Activated T-cell treated with anti-CD3 and anti-CD28 coated beads, Interleukin-2, amount 50 U/mL, for 1 hour (primary cell): ENCODE measurements around the gene KCNT1.

Experiments used
- DNase-seq: peaks from one replicate; pipeline ENCODE4 v3.0.0-alpha.2; 2020

The KCNT1 gene

DNA sequence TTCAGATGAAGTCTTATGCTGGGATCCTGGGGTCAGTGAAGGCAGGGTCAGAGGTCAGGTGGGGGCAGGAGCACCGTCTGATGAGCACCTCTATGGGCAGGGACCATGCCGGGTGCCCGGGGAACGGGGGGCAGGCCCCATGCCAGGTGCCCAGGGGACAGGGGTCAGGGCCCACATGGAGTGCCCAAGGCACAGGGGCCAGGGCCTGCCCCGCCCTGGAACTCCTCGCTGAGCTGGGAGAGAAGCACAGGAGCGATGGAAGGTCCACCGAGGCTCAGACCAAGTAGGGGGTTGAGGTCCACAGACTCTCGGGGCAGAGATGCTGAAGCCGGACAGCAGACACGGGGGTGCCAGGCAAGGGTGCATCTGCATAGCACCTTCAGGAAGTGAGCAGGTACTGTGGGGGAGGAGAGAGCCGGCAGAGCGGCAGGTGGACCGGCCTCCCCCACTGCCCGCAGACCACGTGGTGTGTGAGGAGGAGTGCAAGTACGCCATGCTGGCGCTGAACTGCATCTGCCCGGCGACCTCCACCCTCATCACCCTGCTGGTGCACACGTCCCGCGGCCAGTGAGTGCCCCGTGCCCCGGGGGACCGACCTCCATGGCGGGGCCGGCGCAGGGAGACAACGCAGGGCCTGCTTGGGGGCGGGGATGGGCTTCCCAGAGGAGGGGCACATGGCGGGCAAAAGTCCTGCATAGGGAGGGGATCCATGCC lies 67.7 kb downstream of the KCNT1 start:
- no peak for DNase-seq

DNA sequence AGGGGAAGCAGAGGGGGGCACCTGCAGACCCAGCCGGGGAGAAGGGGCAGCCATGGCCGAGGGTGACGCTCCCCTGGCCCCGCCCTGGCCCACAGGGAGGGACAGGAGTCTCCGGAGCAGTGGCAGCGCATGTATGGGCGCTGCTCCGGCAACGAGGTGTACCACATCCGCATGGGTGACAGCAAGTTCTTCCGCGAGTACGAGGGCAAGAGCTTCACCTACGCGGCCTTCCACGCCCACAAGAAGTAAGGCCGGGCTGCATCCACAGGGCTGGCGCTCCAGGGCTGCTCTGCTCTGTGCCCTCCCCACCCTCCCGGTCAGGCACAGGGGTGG lies 68.2 kb downstream of the KCNT1 start:
- no peak for DNase-seq

DNA sequence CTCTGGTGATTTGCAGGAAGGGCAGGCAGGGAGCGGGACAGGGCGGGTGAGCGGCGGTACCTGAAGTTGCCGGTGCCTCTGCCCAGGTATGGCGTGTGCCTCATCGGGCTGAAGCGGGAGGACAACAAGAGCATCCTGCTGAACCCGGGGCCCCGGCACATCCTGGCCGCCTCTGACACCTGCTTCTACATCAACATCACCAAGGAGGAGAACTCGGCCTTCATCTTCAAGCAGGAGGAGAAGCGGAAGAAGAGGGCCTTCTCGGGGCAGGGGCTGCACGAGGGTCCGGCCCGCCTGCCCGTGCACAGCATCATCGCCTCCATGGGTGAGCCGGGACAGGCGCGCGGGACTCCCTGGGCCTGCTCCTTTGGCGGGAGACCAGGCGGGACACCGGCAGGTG lies 68.8 kb downstream of the KCNT1 start:
- DNase-seq, result no peak

DNA sequence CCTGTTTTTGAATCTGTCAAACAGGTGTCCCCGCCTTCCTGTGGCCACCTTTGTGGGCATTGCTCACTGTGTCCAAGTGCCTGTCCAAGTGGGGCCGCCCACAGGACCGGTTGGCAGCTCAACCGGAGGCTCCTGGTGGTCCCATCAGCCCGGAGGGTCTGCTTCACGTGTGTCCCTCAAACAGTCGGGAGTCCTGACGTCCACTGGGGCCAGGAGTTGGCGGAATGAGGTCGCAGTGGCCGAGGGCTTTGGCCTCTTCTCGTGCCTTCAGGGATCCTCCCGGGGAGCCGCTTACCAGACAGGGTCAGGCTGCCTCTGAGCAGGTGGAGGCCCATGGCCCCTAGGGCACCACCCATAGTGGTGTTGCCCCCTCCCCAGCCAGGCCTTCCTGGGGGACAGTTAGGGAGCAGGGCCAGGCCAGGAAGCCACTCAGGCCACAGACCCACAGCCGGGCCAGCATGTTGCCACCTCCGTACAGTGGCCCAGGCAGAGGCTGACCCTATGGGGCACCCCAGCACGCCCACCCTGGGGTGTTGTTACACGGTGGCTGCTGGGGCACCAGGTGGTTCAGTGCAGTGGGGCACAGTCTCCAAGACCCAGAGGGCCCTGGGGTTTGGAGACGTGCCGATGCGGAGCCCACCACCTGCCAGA lies 69.5 kb downstream of the KCNT1 start:
- DNase-seq, result no peak

DNA sequence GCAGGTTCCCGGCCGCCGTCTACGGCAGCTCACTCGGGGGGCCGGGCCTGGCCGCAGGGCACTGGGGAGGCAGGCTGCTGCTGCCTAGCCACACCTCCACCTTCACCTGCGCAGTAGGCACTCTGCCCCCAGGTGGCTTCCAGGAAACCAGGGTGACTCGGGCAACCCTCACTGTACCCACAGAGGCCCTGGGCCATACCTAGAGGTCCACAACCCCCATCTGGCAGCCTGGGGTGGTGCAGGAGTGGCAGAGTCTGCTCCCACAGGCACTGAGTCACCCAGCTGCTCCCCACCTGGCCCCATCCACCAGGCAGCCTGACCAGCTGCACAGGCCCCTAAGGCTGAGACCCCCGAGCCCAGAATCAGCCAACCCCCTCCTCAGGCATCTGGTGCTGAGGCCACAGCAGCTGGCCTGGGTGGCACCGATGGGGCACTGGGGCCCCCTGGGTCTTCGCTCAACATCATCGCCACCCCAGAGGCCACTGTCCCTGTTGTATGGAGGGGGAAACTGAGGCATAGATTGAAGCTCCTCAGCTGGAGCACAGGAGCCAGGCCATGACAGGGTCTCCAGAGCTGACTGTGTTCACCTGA lies 70.2 kb downstream of the KCNT1 start:
- no peak for DNase-seq

DNA sequence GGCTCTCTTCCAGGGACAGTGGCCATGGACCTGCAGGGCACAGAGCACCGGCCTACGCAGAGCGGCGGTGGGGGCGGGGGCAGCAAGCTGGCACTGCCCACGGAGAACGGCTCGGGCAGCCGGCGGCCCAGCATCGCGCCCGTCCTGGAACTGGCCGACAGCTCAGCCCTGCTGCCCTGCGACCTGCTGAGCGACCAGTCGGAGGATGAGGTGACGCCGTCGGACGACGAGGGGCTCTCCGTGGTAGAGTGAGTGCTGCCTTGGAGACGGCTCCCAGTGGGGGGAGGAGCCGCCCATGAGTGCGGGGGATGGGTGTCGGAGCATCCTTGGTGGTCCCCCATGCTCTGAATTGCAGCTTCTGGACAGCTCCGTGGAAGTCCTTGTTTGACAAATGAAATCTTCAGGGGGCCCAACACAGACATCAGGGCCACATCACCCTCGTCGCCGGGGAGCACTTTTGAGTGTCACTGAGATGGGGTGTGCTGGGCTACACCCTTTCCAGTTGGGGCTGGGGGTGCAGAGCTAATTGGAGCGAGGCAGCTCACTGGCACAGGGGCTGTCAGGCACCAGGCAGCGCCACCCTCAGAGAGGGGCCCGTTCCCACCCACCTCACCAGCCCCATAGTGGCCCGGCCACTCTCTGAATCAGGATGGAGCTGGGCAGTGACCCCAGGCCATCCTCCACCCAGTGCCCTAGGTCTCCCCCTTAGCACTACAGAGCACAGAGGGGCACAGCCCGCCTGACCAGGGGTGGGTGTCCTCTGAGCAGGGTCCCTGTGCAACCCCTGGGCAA lies 70.9 kb downstream of the KCNT1 start:
- DNase-seq, result no peak

DNA sequence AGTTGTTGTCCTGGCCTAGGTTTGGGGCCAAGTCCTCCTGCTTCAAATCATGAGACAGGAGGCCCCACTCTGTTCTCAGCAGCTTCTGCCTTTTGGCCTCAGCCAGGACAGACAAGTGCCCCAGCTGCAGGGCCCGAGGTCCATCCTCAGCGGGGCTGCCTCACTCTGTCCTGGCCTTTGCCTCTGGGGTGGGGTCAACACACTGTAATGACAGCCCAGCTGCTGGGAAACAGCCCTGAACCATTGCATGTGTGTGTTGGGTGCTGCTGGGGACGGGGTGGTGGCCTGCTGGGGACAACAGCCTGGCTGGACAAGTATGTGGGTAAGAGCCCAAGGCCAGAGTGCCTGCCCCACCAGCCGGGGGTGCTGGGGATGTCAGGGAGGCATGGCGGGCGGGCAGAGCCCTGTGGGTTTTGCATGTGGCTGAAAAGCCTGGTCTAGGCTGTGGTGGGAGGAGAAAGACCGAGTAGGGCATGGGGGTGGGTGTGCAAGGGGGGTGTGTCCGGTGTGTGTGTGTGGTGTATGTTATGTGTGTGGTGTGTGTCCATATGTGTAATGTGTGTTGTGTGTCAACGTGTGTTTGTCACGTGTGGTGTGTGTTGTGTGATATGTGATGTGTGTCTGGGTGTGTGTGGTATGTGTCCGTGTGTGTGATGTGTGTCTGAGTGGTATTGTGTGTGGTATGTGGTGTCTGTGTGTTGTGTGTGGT lies 71.7 kb downstream of the KCNT1 start:
- DNase-seq, result no peak

DNA sequence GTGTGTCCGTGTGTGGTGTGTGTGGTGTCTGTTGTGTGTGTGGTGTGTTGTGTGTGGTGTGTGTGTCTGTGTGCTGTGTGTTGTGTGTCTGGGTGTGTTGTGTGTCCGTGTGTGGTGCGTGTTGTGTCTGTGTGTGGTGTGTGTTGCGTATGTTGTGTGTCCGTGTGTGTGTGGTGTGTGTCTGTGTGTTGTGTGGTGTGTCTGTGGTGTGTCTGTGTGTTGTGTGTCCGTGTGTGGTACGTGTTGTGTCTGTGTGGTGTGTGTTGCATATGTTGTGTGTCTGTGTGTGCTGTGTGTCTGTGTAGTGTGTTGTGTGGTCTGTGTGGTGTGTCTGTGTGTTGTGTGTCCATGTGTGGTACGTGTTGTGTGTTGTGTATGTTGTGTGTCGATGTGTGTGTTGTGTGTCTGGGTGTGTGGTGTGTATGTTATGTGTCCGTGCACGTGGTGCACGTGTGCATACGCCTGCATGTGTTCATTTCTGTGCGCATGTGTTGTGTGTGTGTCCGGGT lies 72.3 kb downstream of the KCNT1 start:
- no peak for DNase-seq

DNA sequence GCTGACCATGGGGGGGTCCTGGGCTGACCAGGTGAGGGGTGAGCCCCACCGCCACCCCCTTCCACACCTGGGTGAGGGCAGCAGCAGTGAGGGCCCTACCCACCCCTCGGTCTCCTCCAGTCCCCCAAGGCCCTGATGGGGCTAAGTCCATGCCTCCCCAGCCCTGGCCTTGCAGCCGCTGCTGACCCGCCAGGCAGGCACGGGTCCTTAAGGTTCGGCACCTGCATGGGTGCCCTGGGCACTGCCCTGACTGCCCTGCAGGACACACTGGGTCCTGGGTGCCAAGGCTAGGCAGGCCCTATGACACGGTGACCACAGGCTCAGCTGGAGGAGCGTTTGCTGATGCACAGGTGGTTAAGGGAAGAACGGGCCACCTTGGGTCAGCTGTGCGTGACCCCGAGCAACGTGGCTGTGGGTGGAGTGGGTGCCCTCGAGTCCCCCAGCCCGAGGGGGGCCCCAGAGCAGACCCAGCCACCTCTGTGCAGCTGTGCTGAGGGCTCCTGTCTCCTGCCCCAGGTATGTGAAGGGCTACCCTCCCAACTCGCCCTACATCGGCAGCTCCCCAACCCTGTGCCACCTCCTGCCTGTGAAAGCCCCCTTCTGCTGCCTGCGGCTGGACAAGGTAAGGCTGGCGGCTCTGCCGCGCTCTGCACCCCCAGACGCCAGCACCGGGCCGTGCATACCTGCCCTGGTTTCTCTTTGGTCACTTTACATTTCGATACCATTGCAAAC lies 73.0 kb downstream of the KCNT1 start:
- DNase-seq, result no peak

DNA sequence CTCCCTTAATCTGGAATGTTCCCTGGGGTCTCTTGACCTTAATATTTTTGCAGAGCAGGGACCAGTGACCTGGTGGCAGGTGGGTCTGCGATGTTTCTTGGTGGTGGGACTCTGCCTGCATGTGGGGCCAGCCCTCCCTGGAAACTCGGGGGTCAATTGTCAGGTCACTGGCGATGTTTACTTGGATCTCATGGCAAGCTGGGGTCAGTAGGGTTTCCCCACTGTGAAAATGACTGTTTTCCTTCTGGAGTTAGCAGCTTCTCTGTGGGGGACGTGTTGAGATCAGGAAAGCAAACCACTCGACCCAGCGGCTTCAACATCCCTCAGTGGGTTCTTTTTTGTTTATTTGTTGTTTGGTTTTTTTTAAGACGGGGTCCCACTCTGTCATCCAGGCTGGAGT lies 73.9 kb downstream of the KCNT1 start:
- DNase-seq, result no peak

DNA sequence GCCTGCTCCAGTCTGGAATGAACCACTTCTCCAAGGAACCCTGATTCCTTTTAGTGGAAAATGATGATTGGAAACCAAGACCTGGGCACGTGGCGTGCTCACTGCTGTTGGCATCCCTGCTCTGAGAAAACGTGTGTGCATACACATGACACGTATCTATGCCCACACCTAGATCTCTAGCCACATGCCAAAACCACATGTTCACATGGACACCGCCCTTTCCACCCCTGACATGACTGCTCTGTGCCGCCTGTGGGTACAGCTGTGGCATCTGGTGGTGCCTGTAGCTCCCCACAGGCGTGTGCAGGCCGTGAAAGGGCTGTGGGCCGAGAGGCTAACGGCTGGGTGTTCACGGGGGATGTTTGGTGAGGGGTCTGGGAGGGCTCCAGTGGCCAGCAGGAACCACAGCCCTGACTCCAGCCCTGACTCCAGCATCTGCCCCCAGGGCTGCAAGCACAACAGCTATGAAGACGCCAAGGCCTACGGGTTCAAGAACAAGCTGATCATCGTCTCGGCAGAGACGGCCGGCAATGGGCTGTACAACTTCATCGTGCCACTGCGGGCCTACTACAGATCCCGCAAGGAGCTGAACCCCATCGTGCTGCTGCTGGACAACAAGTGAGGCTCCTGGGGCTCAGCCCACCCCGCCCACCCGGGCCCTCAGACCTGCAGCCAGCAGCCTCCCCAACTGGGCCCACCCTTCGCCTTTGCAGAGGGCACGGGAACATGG lies 75.1 kb downstream of the KCNT1 start:
- DNase-seq, result no peak

DNA sequence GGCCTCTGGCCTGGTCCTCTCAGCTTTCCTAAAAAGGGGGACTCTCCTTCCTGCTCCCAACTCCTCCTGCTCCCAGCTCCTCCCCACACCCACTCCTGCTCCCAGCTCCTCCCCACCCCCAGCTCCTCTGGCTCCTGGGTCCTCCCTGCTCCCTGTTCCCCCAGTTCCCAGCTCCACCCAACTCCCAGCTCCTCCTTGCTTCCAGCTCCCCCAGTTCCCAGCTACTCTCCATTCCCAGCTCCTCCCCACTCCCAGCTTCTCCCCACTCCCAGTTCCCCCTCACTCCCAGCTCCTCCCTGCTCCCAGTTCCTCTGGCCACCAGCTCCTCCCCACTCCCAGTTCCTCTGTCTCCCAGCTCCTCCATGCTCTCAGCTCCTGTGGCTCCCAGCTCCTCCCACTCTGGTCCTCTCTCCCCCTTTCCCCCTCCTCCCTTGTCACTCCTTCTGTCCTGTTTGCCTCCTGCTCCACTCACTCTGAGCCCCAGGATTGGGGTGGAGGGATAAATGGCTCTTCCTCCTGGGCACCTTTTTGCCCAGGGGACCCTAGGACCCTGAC lies 75.7 kb downstream of the KCNT1 start:
- DNase-seq, result no peak

DNA sequence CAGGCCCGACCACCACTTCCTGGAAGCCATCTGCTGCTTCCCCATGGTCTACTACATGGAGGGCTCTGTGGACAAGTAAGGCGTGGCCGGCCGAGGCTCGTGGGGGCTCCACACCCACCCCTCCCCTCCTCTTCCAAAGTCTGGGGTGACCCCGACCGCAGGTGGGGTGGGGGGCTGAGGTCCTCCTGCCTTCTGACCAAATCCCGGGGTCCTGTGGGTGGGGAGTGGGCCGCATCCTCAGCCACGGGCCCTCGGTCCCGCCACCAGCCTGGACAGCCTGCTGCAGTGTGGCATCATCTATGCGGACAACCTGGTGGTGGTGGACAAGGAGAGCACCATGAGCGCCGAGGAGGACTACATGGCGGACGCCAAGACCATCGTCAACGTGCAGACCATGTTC lies 76.4 kb downstream of the KCNT1 start:
- no peak for DNase-seq

DNA sequence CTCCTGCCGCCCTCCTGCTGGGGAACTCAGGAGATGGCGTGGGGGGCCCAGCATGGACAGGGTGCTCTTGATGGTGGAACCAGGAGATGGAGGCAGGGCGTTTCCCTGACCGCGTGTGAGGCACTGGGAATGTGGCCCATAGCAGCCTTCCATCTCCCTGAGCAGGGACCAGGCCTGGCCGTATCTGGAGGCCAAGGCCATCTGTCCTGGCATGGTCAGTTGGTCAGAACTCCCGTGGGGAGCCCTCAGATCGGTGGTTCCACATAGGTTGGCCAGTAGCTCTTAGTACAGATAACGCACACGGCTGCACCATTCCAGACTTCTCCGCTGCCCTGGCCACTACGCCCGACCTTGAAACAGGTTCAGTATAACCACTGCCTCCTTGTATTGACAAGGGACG lies 77.6 kb downstream of the KCNT1 start:
- no peak for DNase-seq

DNA sequence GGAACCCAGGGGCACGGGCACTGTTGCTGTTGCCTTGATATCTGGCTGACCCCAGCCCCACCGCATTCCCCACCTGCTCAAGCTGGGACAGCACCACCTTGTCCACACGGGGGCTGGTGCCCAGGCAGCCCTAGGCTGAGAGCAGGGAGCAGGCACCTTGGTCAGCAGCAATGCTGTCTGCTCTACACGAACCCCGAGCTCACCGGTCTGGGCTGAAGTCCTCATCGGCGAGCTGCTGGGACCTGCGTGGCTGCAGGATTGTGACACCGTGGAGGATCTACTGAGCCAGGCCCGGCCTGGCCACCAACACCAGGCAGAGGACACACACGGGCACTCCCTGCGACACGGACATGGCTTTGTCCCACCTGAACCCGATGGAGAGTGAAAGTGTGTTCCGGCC lies 78.1 kb downstream of the KCNT1 start:
- no peak for DNase-seq

DNA sequence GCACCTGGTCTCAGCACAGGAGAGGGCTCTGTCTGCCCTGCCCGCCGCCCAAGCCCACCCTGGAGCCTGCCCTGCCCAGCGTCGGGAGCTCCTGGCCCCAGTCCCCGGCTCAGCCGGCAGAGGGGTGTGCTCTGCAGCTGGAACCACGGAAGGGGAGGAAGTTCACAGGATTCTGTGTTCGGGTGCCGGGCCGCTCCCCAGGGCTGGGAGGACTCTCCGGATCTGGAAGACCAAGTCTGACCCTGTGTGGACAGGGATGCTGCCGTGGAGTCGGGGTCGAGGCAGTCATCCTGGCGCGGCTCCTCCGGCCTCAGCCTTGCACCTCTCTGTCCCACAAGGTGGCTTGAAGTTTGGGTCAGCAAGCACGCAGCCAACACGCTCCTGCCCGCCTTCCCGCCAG lies 78.6 kb downstream of the KCNT1 start:
- no peak for DNase-seq

DNA sequence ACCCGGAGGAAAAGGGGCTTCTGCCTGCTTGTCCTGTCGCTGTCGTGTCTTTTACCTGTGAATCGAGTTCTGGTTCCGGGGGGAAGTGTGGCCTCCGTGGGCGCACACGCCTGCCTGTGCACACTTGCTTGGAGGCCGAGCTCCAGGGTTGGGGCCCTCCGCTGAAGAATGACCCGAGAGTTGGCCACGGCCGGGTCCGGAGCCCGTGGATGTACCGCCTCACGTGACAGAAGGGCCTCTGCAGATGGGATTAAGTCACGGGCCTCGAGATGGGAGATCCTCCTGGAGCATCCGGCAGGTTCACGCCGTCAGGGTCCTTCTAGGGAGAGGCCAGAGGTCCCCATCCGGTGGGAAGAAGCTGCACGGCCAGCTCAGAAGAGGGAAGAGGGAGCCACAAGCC lies 81.0 kb downstream of the KCNT1 start:
- no peak for DNase-seq

DNA sequence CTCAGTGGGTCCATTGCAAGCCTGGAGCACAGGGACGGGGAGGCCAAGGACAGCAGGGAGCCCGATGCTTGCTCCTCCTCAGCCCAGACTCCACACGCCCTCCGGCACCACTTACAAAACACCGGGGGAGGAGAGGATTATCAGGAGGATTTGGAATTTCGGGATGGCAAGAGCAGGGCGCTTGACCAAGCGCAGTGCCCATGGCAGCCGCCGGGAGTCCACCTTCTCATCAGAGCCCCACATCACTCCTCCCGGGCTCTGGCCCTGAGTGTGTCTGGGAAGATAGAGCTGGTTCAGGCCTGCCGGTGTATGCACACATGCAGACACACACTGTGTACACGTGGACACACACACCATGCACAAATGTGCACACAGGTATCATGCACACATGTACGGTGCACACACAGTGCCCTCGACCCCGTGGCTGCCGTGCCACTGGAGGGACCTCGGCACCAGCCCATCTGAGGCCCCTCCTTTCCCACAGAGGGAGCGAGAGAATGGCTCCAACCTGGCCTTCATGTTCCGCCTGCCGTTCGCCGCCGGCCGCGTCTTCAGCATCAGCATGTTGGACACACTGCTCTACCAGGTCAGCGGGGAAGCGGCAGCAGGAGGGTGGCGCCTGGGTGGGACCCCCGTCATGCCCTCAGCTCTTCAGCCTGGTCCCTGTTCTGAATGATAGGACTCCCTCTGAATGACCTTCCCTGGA lies 81.7 kb downstream of the KCNT1 start:
- no peak for DNase-seq

DNA sequence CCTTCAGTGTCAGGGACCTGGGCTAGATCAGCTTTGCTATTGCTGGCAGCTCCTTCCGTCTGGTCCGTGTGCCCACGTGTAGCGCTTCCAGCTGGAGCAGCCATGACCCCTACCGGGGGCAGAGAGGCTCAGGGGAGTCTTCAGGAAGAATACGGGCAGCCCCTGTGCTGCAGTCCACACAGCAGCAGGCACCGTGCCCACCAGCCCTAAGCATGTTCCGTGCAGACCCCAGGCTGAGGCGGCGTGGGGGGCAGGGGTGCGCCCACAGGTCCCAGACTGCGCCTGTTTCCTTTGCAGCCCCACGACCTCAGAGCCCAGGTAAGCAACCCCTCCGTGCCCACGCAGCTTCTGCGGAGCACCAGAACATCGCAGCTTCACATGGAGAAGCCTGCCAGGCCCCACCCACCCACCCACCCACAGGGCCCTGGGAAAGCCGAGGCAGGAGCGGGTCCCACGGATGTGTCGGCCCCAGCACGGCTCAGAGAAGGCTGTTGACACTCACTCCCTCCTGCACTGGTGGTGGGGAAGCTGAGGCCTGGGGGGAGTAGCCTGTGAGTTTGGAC lies 83.1 kb downstream of the KCNT1 start:
- no peak for DNase-seq

DNA sequence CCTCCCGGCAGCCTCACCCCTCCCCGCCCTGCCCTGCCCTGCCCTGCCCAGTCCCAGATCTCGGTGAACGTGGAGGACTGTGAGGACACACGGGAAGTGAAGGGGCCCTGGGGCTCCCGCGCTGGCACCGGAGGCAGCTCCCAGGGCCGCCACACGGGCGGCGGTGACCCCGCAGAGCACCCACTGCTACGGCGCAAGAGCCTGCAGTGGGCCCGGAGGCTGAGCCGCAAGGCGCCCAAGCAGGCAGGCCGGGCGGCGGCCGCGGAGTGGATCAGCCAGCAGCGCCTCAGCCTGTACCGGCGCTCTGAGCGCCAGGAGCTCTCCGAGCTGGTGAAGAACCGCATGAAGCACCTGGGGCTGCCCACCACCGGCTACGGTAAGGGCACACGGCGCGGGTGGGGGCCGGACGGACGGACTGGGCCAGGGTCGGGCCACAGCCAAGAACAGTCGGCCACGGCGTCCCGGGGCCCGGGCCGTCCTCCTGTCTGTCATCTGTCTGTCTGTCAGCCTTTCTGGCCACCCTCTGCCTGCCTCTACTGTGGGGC lies 84.2 kb downstream of the KCNT1 start:
- DNase-seq, result no peak
